Measurements from ENCODE around the gene STK39.

STK39 gene

DNA sequence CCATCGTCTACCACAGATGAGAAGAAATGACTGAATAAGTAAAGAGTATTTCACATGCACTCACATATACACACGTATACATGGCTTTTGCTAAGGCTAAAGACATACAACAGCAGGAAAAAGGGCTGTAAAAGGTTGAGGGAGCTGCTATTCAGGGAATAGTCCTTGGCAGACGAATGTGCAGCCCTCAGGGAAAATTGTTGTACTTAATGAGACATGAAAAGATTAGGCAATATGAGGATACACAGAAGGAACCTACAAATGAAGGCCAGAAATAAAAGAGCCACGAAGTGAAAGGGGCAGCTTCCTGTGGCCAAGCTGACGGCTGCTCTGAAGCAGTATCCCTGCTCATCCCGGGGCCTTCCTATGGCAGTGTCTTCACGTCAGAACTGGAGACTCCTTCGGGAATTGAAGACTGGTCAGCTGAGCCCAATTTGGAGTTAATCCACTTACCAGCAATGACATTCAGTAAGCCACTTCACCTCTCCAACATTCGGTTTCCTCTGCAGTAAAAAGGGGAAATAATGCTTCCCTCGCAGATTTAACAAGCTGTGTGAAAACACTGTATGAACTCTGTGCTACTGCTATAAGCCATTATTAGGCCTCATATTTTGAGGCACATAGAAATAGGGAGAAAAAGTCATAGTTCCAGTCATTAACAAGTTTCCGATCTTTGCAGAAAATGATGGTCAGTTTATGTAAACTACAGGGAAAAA lies 221.8 kb downstream of the STK39 start:
- DNase-seq (ENCODE audit: low read depth), result no peak
- in situ Hi-C loops (cut with HindIII; ENCODE audit: low sequenced_read_pairs), result no loop called here
- no peak overlapping the region for H3K4me3 ChIP-seq (ENCODE audit: low read depth, low read length)
- TF ChIP-seq, protein P1, sequence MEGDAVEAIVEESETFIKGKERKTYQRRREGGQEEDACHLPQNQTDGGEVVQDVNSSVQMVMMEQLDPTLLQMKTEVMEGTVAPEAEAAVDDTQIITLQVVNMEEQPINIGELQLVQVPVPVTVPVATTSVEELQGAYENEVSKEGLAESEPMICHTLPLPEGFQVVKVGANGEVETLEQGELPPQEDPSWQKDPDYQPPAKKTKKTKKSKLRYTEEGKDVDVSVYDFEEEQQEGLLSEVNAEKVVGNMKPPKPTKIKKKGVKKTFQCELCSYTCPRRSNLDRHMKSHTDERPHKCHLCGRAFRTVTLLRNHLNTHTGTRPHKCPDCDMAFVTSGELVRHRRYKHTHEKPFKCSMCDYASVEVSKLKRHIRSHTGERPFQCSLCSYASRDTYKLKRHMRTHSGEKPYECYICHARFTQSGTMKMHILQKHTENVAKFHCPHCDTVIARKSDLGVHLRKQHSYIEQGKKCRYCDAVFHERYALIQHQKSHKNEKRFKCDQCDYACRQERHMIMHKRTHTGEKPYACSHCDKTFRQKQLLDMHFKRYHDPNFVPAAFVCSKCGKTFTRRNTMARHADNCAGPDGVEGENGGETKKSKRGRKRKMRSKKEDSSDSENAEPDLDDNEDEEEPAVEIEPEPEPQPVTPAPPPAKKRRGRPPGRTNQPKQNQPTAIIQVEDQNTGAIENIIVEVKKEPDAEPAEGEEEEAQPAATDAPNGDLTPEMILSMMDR (IDR thresholded peaks at IDR 0.05; ENCODE audit: low read depth, low read length, missing control alignments), result no peak

DNA sequence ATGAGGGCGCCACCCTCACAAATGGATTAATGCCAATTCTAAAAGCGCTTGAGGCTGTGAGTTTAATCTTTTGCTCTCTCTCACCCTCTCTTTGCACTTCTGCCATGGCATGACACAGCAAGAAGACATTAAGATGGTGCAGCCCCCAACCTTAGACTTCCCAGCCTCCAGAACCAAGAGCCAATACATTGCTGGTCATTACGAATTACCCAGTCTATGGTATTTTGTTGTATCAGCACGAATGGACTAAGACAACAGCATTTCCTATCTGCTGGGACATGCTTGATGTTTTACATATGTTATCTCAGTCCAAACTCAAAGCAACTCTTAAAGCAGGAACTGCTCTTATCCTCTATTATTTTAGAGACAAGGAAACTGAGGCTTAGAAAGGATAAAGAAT lies 222.9 kb downstream of the STK39 start:
- H3K4me3 ChIP-seq (ENCODE audit: low read depth, low read length), result no peak overlapping the region
- in situ Hi-C loops (cut with HindIII; ENCODE audit: low sequenced_read_pairs), result no loop called here
- DNase-seq (ENCODE audit: low read depth), result no peak
- TF ChIP-seq, protein P1 (IDR thresholded peaks at IDR 0.05; ENCODE audit: low read depth, low read length, missing control alignments), result no peak

DNA sequence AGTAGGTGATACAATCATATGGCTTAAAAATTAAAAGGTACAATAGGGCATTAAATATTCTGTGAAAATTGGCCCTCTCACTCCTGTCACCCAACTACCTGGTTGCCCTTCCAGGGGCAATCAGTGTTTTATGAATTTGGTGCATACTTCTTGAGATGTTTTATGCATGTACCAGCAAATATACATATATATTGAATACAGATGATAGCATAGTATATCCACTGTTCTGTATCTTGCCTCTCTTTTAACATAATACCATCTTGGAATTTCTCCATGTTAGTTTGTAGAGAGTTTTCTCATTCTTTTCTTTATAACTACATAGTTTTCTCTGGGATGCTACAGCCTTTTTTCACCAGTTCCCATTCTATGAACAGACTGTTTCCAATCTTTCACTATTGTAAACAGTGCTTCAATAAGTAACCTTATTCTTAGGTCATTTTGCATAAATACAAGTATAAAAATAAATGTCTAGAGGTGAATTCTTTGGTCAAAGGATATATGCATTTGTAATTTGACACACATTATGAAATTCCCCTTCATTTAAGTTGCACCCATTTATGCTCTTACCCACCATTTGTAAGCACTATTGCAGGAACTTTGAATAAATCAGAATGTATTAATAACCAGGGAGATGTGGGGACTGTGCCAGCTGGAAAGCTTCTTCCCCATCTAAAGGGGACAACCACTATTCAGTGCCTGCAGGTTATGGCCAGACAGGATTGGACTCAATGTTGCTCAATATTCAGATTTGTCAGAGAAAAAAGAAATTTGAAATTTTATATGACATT lies 225.4 kb downstream of the STK39 start:
- no peak for DNase-seq (ENCODE audit: low read depth)
- TF ChIP-seq, protein P1 (IDR thresholded peaks at IDR 0.05; ENCODE audit: low read depth, low read length, missing control alignments), result no peak
- in situ Hi-C loops (cut with HindIII; ENCODE audit: low sequenced_read_pairs), result no loop called here
- no peak overlapping the region for H3K4me3 ChIP-seq (ENCODE audit: low read depth, low read length)

DNA sequence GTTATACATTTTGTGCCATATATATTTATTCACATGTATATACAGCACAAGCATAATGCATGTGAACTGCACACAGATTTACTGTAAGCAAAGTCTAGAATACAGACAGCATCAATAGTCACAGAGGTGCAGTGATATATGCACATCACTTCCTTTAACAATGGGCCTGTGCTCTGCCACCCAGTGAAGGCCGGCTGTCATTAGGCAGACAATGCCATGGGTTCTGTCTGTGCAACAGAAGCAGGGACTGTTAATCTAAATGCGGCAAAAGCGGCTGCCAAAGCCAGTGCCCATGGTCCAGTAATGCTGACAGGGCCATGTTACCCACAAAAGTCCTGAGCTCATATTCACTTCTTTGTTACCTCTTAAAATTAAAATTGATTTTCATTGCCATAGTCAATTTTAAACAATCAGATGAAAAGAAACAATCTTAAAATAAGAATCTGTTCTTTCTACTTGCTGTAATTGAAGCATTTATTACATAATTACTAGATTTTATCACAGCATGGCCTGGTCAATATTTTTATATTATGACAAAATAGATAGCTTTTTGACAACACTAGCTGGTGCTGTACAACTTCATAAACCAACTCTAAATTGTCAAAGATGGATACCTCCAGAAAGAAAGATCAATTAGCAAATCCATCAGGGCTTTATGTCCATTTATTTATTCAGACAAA lies 232.0 kb downstream of the STK39 start:
- TF ChIP-seq, protein P1 (IDR thresholded peaks at IDR 0.05; ENCODE audit: low read depth, low read length, missing control alignments), result no peak
- DNase-seq (ENCODE audit: low read depth), result no peak
- in situ Hi-C loops (cut with HindIII; ENCODE audit: low sequenced_read_pairs), result no loop called here
- H3K4me3 ChIP-seq (ENCODE audit: low read depth, low read length), result no peak overlapping the region

DNA sequence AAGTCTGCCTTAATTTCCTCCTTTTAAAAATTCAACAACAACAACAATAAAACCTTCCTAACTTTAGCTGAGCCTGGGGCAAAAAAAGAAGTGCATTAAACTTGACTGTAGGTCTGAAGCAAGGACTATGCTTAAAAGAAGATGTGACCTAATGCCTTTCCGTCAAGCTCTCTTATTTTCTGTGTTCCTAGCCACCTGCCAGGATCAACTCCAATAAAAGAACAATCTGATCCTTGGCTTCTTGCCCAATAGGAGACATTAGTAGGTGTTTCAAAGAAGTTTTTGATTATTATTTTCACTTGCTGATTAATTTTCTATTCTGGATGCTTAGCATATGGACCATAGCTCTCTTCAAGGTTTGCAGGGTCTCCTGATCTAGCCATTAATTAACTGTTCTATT lies 237.5 kb downstream of the STK39 start:
- in situ Hi-C loops (cut with HindIII; ENCODE audit: low sequenced_read_pairs), result loop anchor here (5.0 kb wide), 1 partner anchor 42 kb away; no protein-coding TSS in a partner anchor
- DNase-seq (ENCODE audit: low read depth), result no peak

More for the DNA sequence above, 237.5 kb downstream of the STK39 start:
- no peak overlapping the region for H3K4me3 ChIP-seq (ENCODE audit: low read depth, low read length)
- TF ChIP-seq, protein P1 (IDR thresholded peaks at IDR 0.05; ENCODE audit: low read depth, low read length, missing control alignments), result no peak

All from astrocyte of the cerebellum (primary cell).